ENCODE measurements around the gene ELMO3.

- TF ChIP-seq, protein P1, sequence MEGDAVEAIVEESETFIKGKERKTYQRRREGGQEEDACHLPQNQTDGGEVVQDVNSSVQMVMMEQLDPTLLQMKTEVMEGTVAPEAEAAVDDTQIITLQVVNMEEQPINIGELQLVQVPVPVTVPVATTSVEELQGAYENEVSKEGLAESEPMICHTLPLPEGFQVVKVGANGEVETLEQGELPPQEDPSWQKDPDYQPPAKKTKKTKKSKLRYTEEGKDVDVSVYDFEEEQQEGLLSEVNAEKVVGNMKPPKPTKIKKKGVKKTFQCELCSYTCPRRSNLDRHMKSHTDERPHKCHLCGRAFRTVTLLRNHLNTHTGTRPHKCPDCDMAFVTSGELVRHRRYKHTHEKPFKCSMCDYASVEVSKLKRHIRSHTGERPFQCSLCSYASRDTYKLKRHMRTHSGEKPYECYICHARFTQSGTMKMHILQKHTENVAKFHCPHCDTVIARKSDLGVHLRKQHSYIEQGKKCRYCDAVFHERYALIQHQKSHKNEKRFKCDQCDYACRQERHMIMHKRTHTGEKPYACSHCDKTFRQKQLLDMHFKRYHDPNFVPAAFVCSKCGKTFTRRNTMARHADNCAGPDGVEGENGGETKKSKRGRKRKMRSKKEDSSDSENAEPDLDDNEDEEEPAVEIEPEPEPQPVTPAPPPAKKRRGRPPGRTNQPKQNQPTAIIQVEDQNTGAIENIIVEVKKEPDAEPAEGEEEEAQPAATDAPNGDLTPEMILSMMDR (IDR thresholded peaks at IDR 0.05; ENCODE audit: low read depth, low read length) = no peak
- TF ChIP-seq EZH2phosphoT487 (IDR thresholded peaks at IDR 0.05; ENCODE audit: low read depth) = no peak
Observed at GRCh38 chr16:67199011-67199807, at the start of gene ELMO3.

Data from OCI-LY3 (cell line).